Natural killer cell (primary cell): ENCODE results near the gene AGXT. TPM values are rescaled to one million over a fixed set of nuclear protein-coding genes. Genes with fewer than 3 reads are reported as not detected.

Experiments used
- ATAC-seq, 3 donors: fragments of 150-1000 bp in 2 of 3; fragments of 200-7000 bp in 1 of 3; cut with Tn5 transposase; 1 replicate in 1 of 3; 2 replicates in 2 of 3; pipeline ENCODE4 v1.10.0; 2021; ENCODE audit warnings: mild to moderate bottlenecking in 2 of 3, moderate library complexity in 2 of 3
- DNase-seq, 2 donors: peaks; one replicate each; pipeline versions ENCODE4 v3.0.0 to v3.0.0-alpha.2; 2013 to 2021; ENCODE audit warnings: mixed read lengths in 1 of 2
- H3K27ac ChIP-seq: one replicate; pipeline ENCODE4 v1.5.1; 2013; ENCODE audit warnings: mild to moderate bottlenecking, low read length
- H3K27me3 ChIP-seq: one replicate; pipeline ENCODE4 v1.6.1; 2013; ENCODE audit warnings: low read length; ENCODE audit not compliant: control insufficient read depth, insufficient read depth
- H3K36me3 ChIP-seq: one replicate; pipeline ENCODE4 v1.6.1; 2013; ENCODE audit warnings: low read length; ENCODE audit not compliant: control insufficient read depth, insufficient read depth
- H3K4me1 ChIP-seq: one replicate; pipeline ENCODE4 v1.6.1; 2013; ENCODE audit warnings: low read length; ENCODE audit not compliant: control insufficient read depth, insufficient read depth
- H3K4me3 ChIP-seq: one replicate; pipeline ENCODE4 v1.5.1; 2013; ENCODE audit warnings: low read length
- H3K9me3 ChIP-seq: one replicate; pipeline ENCODE4 v1.6.1; 2013; ENCODE audit warnings: low read length; ENCODE audit not compliant: control insufficient read depth, insufficient read depth
- H3K27ac Mint-ChIP-seq, 2 donors: one replicate each; pipeline ENCODE4 v1.8.0; 2022; ENCODE audit warnings: mild to moderate bottlenecking in 2 of 2, mixed read lengths in 2 of 2, moderate library complexity in 1 of 2
- H3K27me3 Mint-ChIP-seq, 2 donors: one replicate each; pipeline ENCODE4 v1.8.0; 2022; ENCODE audit warnings: low read depth in 2 of 2, mixed read lengths in 2 of 2
- H3K36me3 Mint-ChIP-seq: one replicate; pipeline ENCODE4 v1.8.0; 2022; ENCODE audit warnings: mixed read lengths
- H3K4me1 Mint-ChIP-seq, 2 donors: one replicate each; pipeline ENCODE4 v1.8.0; 2022; ENCODE audit warnings: mixed read lengths in 2 of 2
- H3K4me3 Mint-ChIP-seq: one replicate; pipeline ENCODE4 v1.8.0; 2022; ENCODE audit warnings: mild to moderate bottlenecking, moderate library complexity, mixed read lengths
- H3K9me3 Mint-ChIP-seq, 2 donors: one replicate each; pipeline ENCODE4 v1.8.0; 2022; ENCODE audit warnings: mixed read lengths in 2 of 2
- WGBS: methylation state at CpG from one replicate; pipeline ENCODE4 v1.1.7; 2013; ENCODE audit warnings: missing lambda C conversion rate; ENCODE audit not compliant: insufficient coverage; 5-methylcytosine and 5-hydroxymethylcytosine counted together
- intact Hi-C: fragments of 100-400 bp; cut with micrococcal nuclease; formaldehyde crosslinking; loops from one replicate; pipeline ENCODE4 v1.14.2; 2022
- total RNA-seq, 4 donors: library from RNA; stranded (reverse); fragments of 120-200 nt in 1 of 4; gene quantifications; one replicate each; pipeline versions ENCODE4 v1.2.3 to v1.2.4, GENCODE V29; 2013 to 2022
- TF ChIP-seq, protein P1 (sequence below): fragments of 200-600 bp; IDR thresholded peaks from one replicate; pipeline ENCODE4 v1.8.0; 2022; ENCODE audit warnings: antibody characterized with exemption

AGXT gene
- total RNA-seq, 3 donors from 2014 or later (not counting 1 experiment from before 2014, with no cell fraction given), result not detected

DNA sequence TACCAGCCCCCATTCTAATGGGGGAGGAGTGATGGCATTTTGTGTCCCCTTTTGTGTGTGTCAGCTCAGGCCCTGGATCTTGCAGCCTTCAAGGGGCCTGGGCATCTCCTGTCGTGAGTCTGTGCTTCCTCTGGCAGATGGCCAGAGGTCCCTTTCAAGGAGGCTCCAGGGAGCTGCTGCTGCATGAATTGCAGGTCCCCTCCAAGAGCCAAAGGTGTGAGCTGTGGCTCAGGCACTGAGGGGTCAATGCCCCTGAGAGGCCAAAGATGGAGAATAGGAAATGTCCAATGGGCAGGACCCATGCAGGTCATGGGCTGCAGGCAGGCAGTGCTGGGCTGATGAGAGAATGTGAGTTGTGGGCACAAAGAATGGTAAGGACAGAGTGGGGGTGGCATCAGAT lies 16.9 kb downstream of the AGXT start:
- intact Hi-C loops, result no loop called here
- no peaks in the 10 kb centered on the region for H3K9me3 Mint-ChIP-seq
- H3K27me3 Mint-ChIP-seq, result peaks cover 0 to 3% of the 10 kb centered on the region in 2 donors

DNA sequence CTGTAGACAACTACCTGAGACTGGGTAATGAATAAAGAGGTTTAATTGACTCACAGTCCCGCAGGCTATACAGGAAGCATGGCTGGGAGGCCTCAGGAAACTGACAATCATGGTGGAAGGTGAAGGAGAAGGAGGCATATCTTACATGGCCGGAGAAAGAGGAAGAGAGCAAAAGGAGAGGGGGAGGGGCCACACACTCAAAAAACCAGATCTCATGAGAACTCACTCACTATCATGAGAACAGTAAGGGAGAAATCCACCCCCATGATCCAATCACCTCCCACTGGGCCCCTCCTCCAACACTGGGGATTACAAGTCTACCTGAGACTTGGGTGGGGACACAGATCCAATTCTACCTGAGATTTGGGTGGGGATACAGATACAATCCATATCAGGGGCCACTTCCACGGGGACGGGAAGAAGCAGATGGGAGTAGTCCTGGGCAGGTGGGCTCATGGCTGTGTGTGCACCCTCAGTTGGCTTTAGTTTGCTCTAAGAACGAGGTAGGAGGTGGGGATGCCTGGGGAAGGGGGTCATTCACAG lies 17.5 kb downstream of the AGXT start:
- H3K27me3 ChIP-seq, result no peaks in the 10 kb centered on the region
- TF ChIP-seq, protein P1, sequence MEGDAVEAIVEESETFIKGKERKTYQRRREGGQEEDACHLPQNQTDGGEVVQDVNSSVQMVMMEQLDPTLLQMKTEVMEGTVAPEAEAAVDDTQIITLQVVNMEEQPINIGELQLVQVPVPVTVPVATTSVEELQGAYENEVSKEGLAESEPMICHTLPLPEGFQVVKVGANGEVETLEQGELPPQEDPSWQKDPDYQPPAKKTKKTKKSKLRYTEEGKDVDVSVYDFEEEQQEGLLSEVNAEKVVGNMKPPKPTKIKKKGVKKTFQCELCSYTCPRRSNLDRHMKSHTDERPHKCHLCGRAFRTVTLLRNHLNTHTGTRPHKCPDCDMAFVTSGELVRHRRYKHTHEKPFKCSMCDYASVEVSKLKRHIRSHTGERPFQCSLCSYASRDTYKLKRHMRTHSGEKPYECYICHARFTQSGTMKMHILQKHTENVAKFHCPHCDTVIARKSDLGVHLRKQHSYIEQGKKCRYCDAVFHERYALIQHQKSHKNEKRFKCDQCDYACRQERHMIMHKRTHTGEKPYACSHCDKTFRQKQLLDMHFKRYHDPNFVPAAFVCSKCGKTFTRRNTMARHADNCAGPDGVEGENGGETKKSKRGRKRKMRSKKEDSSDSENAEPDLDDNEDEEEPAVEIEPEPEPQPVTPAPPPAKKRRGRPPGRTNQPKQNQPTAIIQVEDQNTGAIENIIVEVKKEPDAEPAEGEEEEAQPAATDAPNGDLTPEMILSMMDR, result no peak
- ATAC-seq (no peak), DNase-seq (no peak)
- Mint-ChIP-seq H3K27ac (no peak overlapping the region), H3K36me3 (no peaks in the 10 kb centered on the region), H3K27me3 (peaks cover 0 to 3% of the 10 kb centered on the region in 2 donors), H3K9me3 (no peaks in the 10 kb centered on the region), H3K4me1 (no peaks in the 10 kb centered on the region), H3K4me3 (no peak overlapping the region)
- no peaks in the 10 kb centered on the region for H3K36me3 ChIP-seq
- intact Hi-C loops, result no loop called here
- H3K4me3 ChIP-seq, result no peak overlapping the region
- no peaks in the 10 kb centered on the region for H3K9me3 ChIP-seq
- no peaks in the 10 kb centered on the region for H3K4me1 ChIP-seq
- 69% methylated on average over 3 of the region's 5 CpGs for WGBS
- no peak overlapping the region for H3K27ac ChIP-seq

More for the DNA sequence above, 16.9 kb downstream of the AGXT start:
- H3K4me3 Mint-ChIP-seq, result no peak overlapping the region
- no peaks in the 10 kb centered on the region for H3K27me3 ChIP-seq
- H3K27ac Mint-ChIP-seq, result no peak overlapping the region
- H3K27ac ChIP-seq, result no peak overlapping the region
- ATAC-seq (no peak), DNase-seq (no peak)
- H3K36me3 ChIP-seq, result no peaks in the 10 kb centered on the region
- H3K4me1 ChIP-seq, result no peaks in the 10 kb centered on the region
- no peaks in the 10 kb centered on the region for H3K9me3 ChIP-seq
- H3K36me3 Mint-ChIP-seq, result no peaks in the 10 kb centered on the region
- TF ChIP-seq, protein P1, result no peak
- H3K4me1 Mint-ChIP-seq, result no peaks in the 10 kb centered on the region
- WGBS, result 50% methylated on average over 1 of the region's 1 CpG
- no peak overlapping the region for H3K4me3 ChIP-seq

DNA sequence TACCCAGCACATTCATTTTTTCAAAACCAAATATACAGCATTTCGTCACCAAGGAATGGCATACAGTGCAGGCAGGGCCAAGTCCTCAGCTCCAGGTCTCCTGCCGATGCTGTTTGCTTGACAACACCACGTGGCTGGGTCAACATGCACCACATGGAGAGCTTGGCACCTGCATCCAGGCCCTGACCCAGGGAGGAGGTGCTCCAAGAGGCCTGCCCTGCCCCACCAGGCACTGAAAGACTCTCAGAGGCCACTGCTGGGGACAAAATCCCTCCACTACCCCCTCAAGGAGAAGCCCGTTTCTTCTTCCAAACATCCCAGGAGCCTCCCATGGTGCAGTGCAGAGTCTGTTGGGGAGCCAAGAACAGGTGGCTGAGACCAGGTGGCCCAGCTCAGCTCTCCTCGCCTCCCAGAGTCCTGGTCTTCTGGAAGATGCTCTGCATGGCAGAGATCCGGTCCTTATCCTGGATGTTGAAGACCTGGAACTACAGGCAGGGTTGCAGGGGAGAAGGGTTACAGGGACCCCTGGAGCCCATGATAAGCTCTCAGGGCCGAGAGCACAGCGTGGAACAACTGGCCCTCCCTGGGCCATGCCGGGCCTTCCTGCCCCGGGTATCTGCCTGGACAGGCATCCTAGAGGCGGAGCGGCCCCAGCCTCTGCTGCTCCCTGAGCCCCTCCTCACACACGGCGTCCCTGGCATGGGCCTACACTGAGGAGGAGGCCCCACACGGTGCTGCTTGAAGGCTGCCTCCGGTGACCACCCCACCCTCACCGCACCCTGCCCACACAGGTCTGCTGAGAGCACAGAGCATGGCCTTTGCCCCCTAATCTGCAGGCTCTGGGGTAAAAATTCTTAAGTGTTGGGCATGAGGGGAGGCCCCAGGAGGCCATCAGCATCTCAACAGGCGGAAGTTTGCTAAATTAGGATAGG lies 18.3 kb downstream of the AGXT start:
- H3K9me3 ChIP-seq, result no peaks in the 10 kb centered on the region
- intact Hi-C loops, result no loop called here
- ATAC-seq, result no peak

More for the DNA sequence above, 18.3 kb downstream of the AGXT start:
- no peak for DNase-seq
- Histone ChIP-seq H3K27me3 (no peaks in the 10 kb centered on the region), H3K4me3 (no peak overlapping the region), H3K27ac (no peak overlapping the region), H3K4me1 (no peaks in the 10 kb centered on the region), H3K36me3 (no peaks in the 10 kb centered on the region)
- TF ChIP-seq, protein P1, result no peak
- Mint-ChIP-seq H3K27ac (no peak overlapping the region), H3K4me1 (no peaks in the 10 kb centered on the region), H3K27me3 (peaks cover 0 to 3% of the 10 kb centered on the region in 2 donors), H3K36me3 (no peaks in the 10 kb centered on the region), H3K9me3 (no peaks in the 10 kb centered on the region), H3K4me3 (no peak overlapping the region)
- WGBS, result 88% methylated on average over 17 of the region's 18 CpGs
